Uterus (tissue), 4 donors: ENCODE data around the gene RAD23A. TPM values are rescaled to one million over a fixed set of nuclear protein-coding genes. Genes with fewer than 3 reads are reported as not detected.
A peak's percentile ranks its signal among the peaks of the same experiment; 100 is the strongest.

Experiments
- DNase-seq, 2 donors: peaks; one replicate each; pipeline ENCODE4 v3.0.0-alpha.2; 2019 to 2020
- H3K27ac ChIP-seq, 2 donors: fragments of 200-600 bp; sonication (generic); 1 replicate in 1 of 2; 2 replicates in 1 of 2; pipeline ENCODE4 v1.5.1; 2016 to 2018
- H3K27me3 ChIP-seq, 2 donors: fragments of 200-600 bp; sonication (generic); one replicate each; pipeline ENCODE4 v1.5.1; 2018 to 2019; ENCODE audit warnings: control low read depth in 1 of 2
- H3K36me3 ChIP-seq, 2 donors: fragments of 200-600 bp; sonication (generic); one replicate each; pipeline ENCODE4 v1.5.1; 2019; ENCODE audit warnings: control low read depth in 1 of 2
- H3K4me1 ChIP-seq, 2 donors: fragments of 200-600 bp; sonication (generic); one replicate each; pipeline ENCODE4 v1.5.1; 2018 to 2019; ENCODE audit warnings: control low read depth in 1 of 2
- H3K4me3 ChIP-seq, 2 donors: fragments of 200-600 bp; sonication (generic); 1 replicate in 1 of 2; 2 replicates in 1 of 2; pipeline ENCODE4 v1.5.1; 2018 to 2019; ENCODE audit warnings: mild to moderate bottlenecking in 1 of 2
- H3K9me3 ChIP-seq, 2 donors: fragments of 200-600 bp; sonication (generic); one replicate each; pipeline ENCODE4 v1.5.1; 2019; ENCODE audit warnings: control low read depth in 1 of 2
- POLR2A ChIP-seq, 2 donors: fragments of 450-650 bp; IDR thresholded peaks; one replicate each; pipeline ENCODE4 v1.6.1; 2016; ENCODE audit warnings: antibody characterized with exemption in 2 of 2, mild to moderate bottlenecking in 1 of 2, moderate library complexity in 1 of 2
- intact Hi-C: fragments of 100-400 bp; cut with DNase I; formaldehyde crosslinking; loops from one replicate; pipeline ENCODE4 v1.15.1; 2023; ENCODE audit warnings: low total_unique reads
- total RNA-seq, 4 donors: library from RNA; depleted of rRNA in 3 of 4; stranded (reverse); fragments of >200 nt in 3 of 4; gene quantifications; one replicate each; pipeline versions ENCODE4 v1.1.0 to v1.2.4, GENCODE V29; 2014 to 2023
- TF ChIP-seq, protein P1 (sequence below), 4 experiments: fragments of 200-600 bp in 2 of 4; fragments of 450-650 bp in 2 of 4; sonication (generic) in 2 of 4; IDR thresholded peaks; one replicate each; pipeline ENCODE4 v1.5.1; 2016 to 2019; ENCODE audit warnings: antibody characterized with exemption in 4 of 4, mild to moderate bottlenecking in 2 of 4, moderate library complexity in 1 of 4
- donor health status: DM: yes; HTN: yes; CAD: no.

Gene RAD23A
- total RNA-seq, 4 donors from 2014 or later = 13.3 to 105 (median 64.4) TPM

DNA sequence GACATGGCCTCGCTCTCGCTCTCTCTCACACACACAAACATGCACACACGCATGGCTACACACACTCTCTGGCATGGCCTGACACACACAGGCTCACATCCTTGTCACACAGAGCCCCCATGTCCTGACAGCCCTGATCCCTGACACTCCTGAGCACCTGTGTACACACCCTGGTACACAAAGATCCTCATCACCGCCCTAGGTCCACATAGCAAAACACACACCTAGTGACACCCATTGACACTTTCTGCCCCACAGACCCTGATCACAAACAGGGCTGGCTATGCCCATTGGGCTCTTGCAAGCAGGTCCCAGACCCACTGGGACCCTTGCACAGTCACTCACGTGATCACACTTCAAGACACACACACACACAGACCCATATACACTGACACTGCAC lies 45.6 kb downstream of the RAD23A start:
- intact Hi-C loops = no loop called here
- Histone ChIP-seq H3K27ac (no peak overlapping the region), H3K9me3 (no peaks in the 10 kb centered on the region), H3K27me3 (no peaks in the 10 kb centered on the region), H3K36me3 (no peaks in the 10 kb centered on the region), H3K4me1 (no peaks in the 10 kb centered on the region), H3K4me3 (no peak overlapping the region)
- DNase-seq = no peak
- TF ChIP-seq, protein P1, sequence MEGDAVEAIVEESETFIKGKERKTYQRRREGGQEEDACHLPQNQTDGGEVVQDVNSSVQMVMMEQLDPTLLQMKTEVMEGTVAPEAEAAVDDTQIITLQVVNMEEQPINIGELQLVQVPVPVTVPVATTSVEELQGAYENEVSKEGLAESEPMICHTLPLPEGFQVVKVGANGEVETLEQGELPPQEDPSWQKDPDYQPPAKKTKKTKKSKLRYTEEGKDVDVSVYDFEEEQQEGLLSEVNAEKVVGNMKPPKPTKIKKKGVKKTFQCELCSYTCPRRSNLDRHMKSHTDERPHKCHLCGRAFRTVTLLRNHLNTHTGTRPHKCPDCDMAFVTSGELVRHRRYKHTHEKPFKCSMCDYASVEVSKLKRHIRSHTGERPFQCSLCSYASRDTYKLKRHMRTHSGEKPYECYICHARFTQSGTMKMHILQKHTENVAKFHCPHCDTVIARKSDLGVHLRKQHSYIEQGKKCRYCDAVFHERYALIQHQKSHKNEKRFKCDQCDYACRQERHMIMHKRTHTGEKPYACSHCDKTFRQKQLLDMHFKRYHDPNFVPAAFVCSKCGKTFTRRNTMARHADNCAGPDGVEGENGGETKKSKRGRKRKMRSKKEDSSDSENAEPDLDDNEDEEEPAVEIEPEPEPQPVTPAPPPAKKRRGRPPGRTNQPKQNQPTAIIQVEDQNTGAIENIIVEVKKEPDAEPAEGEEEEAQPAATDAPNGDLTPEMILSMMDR (IDR thresholded peaks at IDR 0.05) = no peak
- TF ChIP-seq POLR2A (IDR thresholded peaks at IDR 0.05) = no peak

DNA sequence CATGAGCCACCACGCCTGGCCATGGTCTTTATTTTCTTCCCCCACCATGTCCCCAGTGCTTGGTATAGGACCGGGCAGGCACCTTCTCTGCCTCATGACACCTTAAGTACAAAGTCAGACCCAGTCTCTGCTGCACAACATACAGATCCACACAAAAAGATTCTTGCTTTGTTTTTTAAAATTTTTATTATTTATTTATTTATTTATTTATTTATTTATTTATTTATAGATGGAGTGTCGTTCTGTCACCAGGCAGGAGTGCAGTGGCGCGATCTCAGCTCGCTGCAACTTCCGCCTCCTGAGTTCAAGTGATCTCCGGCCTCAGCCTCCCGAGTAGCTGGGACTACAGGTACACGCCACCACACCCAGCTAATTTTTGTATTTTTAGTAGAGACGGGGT lies 47.1 kb downstream of the RAD23A start:
- DNase-seq = no peak
- no peaks in the 10 kb centered on the region for H3K36me3 ChIP-seq
- H3K4me3 ChIP-seq = no peak overlapping the region
- H3K27ac ChIP-seq = no peak overlapping the region
- no peaks in the 10 kb centered on the region for H3K4me1 ChIP-seq
- intact Hi-C loops = no loop called here
- no peaks in the 10 kb centered on the region for H3K9me3 ChIP-seq
- TF ChIP-seq, protein P1 (IDR thresholded peaks at IDR 0.05) = no peak
- no peak for TF ChIP-seq POLR2A (IDR thresholded peaks at IDR 0.05)
- H3K27me3 ChIP-seq = no peaks in the 10 kb centered on the region

DNA sequence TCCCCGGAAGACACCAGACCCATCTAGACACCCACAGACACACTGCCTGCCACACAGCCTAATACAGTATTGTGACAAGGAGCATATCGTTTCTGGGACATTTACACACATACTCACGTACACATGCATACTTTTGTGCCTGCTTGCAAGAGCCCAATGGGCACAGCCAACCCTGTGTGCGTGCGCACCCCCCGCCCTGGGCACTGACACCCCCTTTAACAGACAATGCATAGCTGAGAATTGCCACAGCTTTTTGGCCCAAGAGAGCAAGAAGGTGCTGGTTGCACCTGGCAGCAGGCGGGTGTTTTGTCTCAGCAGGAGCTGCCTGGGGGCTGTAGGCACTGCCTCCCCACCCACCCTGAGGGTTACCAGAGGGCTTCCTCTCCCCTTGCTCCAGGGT lies 47.9 kb downstream of the RAD23A start:
- Histone ChIP-seq H3K4me1 (peaks cover 0 to under 1% of the 10 kb centered on the region in 2 donors), H3K9me3 (no peaks in the 10 kb centered on the region), H3K4me3 (no peak overlapping the region), H3K27ac (no peak overlapping the region), H3K36me3 (no peaks in the 10 kb centered on the region), H3K27me3 (no peaks in the 10 kb centered on the region)
- TF ChIP-seq, protein P1 (IDR thresholded peaks at IDR 0.05) = no peak
- no peak for TF ChIP-seq POLR2A (IDR thresholded peaks at IDR 0.05)
- no peak for DNase-seq
- intact Hi-C loops = no loop called here

DNA sequence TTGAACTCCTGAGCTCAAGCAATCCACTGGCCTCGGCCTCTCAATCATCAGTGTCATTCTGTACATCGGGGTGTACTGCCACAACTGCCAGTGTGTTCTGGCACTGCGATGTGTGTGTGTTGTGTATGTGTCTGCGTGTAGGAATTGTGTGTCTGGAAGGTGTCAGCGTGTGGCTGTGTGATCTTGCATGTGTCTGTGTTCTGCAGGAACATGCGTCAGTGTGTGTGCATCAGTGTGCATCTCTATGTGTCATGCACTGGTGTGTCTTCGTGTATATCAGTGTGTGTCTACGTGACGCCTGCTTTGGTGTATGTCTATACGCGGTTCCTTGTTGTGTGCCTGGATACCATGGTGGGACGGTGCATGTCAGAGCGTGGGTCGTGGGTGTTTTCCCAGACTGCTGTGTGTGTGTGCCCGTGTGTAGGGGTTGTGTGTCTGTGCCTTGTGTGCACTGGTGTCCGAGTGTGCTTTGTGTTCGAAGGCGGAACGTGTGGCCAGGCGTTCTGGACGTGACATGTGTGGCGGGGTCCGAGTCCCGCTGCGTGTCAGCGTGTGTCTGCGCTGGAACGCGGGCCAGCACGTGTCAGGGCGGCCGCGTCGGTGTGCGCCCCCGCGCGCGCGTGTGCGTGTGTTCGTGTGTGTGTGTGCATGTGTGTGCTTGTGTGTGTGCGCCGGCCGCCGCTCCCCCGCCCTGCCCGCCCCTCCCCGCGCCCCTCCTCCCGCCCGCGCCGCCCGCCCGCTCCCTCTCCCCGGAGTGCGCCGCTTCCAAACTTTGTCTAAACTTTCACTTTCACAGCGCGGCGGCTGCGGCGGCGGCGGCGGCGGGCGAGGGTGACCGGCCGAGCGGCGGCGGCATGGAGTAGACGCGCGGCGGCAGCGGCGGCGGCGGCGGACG lies 49.3 kb downstream of the RAD23A start, which contains the start of gene NFIX:
NFIX (plus strand) TSS at position 775 of the 895 bp plus-strand sequence. CDS start 363 bp downstream, outside the sequence.
- TF ChIP-seq, protein P1 (IDR thresholded peaks at IDR 0.05) = no peak
- peak in 1 of 2 donors; percentile 40 for TF ChIP-seq POLR2A (IDR thresholded peaks at IDR 0.05)
- intact Hi-C loops = no loop called here
- peak; percentile 77 to 81 for DNase-seq
- Histone ChIP-seq H3K27me3 (no peaks in the 10 kb centered on the region), H3K9me3 (no peaks in the 10 kb centered on the region), H3K27ac (peak within 1 kb of the TSS; percentile 95 to 99), H3K36me3 (no peaks in the 10 kb centered on the region), H3K4me3 (peak within 1 kb of the TSS; percentile 63 to 68), H3K4me1 (peaks cover 0 to 6% of the 10 kb centered on the region in 2 donors)
